ENCODE measurements around the gene PHACTR3.

Gene PHACTR3

GRCh38 chr20:59783641-59784010 lies 179.3 kb downstream of the PHACTR3 start:
- DNase-seq: no peak

DNA sequence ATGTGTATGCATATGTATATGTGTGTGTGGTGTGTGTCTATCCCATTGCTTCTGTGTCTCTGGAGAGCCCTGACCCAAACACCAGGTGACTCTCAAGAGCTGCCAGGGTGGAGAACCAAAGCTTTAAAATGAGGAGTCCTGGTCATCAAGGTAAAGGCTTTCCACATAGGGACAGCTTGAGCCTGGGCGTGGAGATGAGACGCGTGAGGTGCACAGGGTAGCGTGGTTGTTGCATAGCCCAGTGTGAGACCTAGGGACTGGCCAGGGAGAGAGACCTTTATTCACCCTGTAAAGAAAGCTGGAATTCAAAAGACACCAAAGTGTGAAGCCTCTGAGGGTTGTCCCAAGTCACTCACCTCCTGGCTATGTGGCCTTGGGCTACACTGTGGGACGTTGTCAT lies 180.0 kb downstream of the PHACTR3 start:
- no peak for DNase-seq

DNA sequence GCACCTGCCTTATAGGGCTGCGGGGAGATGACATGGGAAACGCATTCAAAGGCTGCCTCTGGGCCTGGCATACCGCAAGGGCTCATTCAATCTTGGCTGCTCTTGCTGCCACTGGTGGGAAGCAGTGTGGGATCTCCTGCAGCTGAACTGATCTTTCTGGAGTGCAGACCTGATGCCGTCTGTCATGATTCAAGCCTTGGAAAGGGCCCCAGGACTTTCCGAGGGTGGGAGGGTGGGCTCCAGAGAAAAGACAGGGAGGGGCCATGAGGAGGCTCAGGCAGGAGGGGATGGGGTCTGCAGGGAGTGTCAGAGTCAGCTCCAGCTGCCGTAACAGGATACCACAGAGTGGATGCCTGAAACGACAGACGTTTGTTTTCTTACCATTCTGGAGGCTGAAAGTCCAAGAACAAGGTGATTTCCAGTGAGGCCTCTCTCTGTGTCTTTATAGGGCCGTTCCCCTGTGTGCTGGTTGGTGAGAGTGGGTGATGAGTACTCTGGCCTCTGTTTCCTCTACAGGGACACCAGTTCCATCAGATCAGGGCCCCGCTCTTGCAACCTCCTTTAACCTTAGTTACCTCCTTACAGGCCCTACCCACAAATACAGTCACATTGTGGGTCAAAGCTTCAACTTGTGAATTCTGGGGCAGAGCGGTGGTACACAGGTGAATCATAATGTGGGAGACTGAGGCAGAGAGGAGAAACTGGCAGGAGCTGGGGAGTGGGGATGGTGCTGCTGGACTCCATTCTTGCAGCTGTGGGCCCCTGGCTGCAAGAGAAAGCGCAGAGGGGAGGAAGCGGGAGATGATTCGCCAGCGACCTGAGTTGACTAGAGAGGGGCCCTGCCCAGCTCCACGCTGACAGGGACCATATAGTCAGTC lies 180.7 kb downstream of the PHACTR3 start:
- DNase-seq: no peak

- DNase-seq: no peak
These were observed 181.3 kb downstream of the PHACTR3 start for GRCh38 chr20:59785669-59785959.

GRCh38 chr20:59785986-59786795 lies 181.9 kb downstream of the PHACTR3 start:
- DNase-seq: no peak

DNA sequence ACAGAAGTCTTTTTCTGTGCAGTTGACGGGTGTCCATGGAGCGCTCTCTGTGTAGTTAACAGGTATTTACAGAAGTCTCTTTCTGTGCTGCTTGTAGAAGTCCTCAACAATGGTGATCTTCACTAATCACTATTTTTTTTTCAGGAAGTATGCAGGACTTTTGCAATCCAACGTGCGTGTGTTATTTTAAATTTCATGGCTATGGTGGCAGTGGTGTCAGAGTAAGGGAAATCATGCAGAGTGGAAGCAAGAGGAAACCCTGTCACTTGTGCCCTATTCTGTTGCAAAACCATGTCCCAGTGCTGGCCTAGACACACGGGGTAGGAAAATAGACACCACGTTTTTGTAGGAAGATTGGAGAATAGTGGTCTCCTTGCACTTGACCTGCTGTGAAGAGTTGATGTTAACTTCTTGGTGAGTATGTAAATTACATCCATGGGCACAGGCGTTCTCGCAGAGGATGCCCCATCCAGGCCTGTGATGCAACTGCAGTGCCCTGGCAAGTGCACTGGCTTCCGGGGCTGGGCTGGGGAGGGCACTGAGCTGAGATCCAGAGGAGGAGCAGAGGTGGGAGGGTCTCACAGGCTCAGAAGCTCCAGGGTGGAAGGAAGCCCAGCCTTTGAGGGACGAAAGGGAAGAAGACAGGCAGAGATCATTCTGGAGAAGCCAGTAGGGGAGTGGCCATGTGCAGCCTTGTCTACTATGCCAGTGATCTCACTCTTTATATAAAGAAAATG lies 182.6 kb downstream of the PHACTR3 start:
- no peak for DNase-seq

DNA sequence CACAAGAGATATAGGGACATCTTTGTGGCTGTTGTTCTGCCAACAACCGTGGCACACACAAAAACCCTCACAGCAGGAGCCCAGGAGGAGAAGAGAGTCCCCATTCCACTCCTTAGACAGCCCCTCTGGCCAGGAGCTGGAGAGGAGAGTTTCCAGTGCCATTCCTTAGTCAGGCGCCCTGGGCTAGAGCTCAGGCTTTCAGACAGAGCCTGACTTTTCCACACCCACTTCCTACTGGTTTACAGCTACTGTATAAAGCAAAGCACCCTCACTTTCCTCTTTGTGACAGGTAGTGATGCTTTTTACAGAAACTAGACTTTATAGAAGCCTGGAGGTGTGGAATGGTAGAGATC lies 183.2 kb downstream of the PHACTR3 start:
- DNase-seq: no peak

DNA sequence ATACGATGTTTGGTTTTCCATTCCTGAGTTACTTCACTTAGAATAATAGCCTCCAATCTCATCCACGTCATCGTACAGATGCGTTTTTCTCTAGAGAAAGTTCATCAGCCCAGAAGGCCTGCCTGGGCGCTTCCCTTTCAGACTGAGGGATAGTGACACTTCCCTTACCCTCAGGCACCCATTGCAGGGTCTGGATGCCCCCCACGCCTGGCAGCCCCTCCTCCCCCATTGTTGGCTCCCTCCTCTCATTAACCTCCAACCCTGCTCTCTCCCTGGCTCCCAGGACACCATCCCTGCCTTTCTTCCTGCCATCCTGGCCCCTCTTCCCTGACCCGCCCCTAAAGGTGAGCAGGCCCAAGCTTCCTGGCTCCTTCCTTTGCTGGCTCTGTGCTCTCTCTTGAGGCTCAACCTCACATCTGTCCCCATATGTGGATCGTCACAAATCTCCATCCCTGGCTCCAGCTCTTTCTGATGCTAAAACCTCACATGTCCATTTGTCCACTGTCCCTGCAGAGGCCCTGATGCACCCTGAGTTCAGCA lies 183.9 kb downstream of the PHACTR3 start:
- no peak for DNase-seq

DNA sequence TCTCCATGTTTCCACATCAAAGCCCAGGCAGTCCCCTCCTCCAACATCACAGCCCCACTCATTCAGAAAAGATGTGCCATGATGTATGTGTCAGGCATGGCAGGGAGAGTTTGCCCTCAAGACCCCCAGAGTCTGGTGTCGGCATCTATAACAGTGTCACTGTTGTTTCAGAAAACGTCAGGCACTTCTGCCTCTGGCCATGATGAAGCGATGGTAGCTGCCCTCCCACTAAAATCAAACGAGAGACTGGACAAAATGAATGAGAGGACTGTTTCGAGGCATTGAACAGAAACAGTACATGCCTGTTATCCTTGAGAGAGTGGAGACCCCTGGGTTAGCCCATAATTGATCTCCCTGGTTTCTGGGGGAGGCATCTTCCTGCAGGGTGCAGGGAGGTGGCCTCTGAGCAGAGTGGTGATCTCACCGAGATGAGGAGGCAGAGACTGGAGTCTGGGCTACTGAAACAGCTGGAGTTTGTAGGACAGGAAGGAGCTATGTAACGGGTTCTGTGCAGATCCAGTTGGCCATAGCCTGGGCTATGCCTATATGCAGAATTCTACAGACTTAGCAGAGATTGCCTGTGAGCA lies 184.6 kb downstream of the PHACTR3 start:
- no peak for DNase-seq

DNA sequence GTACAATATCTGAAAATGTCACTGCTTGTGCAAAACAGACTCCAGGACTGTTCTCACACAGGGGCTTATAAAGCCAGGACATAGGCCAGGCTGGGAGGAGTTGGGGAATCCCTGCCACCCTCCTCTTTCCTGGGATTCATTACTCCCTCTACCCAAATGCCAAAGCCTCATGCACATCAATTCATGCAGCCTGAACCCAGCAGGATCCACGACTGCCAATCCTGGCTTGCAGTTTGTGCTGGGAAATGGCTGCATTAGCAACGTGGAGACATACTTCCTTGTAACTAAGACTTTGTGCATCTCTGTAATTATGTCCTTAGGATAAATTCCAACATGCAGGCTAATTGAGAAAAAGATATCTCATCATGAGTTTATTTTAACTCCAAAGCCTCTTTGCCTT lies 185.3 kb downstream of the PHACTR3 start:
- no peak for DNase-seq

DNA sequence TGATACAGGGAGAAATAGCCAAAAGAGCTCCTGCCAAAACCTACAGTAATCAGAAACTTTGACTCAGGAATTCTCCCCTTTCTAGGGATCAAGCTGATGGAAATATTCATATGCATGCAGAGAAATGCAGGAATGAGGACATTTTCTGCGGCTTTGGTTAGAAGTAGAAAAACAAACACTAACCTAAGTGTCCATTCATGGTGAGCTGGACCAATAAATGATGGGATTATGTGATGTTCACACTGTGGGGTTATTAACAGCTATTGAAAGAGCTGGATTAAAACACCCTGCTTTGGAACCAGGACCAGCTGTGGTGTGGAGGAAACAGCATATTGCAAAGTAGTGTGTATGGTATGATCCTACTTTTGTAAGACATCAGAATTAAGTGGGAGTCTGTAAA lies 186.0 kb downstream of the PHACTR3 start:
- no peak for DNase-seq

DNA sequence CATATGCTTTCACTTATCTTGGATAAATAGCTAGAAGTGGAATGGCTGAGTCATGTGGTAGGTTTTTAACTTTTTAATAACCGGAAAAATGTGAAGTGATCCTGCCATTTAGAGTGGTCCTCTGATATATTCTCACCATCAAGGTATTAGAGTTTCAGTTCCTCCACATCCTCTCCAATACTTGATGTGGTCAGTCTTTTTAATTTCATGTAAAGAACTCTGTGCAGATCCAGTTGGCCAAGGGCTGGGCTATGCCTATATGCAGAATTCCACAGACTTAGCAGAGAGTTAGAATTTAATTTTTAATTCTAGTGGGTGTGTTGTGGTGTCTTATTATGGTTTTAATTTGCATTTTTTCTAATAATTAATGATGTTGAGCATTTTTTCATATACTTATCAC lies 188.0 kb downstream of the PHACTR3 start:
- no peak for DNase-seq

DNA sequence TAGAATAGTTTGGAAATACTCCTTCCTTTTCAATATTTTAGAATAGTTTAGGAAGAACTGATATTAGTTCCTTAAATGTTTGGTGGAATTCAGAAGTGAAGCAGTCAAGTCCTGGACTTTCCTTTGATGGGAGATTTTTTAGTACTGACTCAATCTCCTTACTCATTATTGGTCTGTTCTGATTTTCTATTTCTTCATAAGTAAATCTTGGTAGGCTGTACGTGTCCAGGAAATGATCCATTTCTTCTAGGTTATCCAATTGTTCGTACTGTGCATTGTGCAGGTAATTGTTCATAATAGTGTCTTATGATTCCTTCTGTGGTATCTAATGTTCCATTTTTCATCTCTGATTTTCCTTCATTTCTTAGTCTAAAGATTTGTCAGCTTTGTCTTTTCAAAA lies 190.2 kb downstream of the PHACTR3 start:
- no peak for DNase-seq

- no peak for DNase-seq
These were observed 196.0 kb downstream of the PHACTR3 start for GRCh38 chr20:59800309-59800708.

GRCh38 chr20:59802018-59802417 lies 197.7 kb downstream of the PHACTR3 start:
- no peak for DNase-seq

DNA sequence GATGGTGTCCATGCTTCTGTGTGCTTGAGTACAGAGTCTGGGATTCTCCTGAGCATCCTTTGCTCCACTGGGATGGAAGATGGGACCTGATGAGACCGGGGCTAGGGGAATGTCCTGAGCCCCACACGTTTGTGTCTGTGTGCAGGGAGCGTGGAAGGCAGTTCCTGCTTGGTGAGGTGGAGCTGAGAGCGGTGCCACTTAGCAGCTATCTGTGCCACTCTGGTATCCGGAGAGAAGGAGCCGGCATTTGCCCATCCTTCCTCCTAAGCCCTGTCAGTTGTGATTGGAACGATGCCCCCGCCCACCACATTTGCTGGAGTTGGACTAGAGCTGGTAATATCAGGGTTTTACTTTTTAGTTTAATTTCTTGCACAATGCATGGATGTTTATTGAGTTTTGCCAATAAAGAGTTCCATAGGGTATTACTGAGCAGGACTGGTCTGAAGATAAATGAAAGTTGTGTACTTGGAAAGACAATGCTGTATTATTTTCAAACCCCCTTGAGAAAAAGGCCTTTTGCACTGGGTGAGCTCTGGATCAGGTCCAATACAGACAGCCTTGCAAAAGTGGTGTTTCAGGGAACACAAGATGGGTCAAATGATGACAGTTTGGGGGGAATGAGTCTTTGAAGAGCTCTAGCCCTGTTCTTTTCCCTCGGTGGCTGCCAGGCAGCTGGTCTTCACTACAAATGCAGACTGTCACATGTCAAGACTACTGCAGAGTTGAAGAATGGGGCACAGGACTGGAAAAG lies 198.3 kb downstream of the PHACTR3 start:
- DNase-seq: no peak

DNA sequence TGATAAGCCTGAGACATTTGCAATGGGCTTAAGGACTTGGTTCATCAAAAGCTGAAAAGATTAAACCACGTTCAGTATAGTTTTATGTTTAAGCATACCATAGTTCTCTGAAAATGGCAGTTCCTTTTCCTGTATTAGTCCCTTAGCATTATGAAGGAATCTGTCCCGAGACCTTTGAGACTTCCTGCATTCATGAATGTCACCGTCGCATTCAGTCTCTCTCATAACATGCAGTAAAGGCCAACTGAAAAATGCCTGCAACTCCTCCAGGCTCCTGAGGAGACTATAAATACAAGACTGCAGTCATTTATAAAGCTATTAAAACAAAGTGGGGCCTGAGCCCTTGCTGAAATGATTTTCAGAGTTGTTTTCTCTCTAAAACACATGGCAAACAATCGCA lies 200.0 kb downstream of the PHACTR3 start:
- no peak for DNase-seq

- no peak for DNase-seq
These were observed 200.7 kb downstream of the PHACTR3 start for GRCh38 chr20:59804871-59805665.

GRCh38 chr20:59805786-59806577 lies 201.6 kb downstream of the PHACTR3 start:
- DNase-seq: no peak

- no peak for DNase-seq
These were observed 202.2 kb downstream of the PHACTR3 start for GRCh38 chr20:59806578-59806975.
